HG02678 (cell line): Measurements from ENCODE around the gene RAB35.

ENCODE experiments used
- ATAC-seq: cut with Tn5 transposase; IDR thresholded peaks from one replicate; pipeline ENCODE4 v1.9.1; 2021; ENCODE audit warnings: mild to moderate bottlenecking, moderate library complexity; ENCODE audit not compliant: unreplicated experiment

The RAB35 gene

GRCh38 chr12:120134307-120134980 lies 17.9 kb upstream of the RAB35 start:
- no peak for ATAC-seq

DNA sequence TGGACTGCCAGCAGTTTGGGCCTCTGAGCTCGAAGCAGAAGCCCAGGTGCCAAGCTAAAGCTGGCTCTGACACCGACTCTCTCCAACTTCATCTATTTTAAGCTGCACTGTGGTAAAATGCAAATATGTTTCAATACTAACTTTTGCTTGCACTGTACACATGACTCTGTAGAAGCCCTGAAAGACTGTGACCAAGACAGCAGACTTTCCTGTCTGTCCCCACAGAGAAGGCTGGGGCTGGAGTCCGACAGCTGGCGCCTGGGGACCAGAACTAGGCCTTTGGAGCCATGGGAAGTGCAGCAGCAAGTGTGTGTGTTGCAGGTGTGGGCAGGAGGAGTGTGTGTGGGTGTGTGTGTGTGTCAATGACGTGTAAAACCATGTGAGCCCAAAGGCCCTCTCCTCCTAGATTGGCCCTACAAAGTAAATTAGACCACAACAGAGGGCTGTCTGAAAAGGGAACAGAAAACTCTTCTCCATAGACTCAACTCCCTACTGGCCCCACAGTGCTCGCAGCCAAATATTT lies 16.4 kb upstream of the RAB35 start:
- ATAC-seq: peak; percentile 93

DNA sequence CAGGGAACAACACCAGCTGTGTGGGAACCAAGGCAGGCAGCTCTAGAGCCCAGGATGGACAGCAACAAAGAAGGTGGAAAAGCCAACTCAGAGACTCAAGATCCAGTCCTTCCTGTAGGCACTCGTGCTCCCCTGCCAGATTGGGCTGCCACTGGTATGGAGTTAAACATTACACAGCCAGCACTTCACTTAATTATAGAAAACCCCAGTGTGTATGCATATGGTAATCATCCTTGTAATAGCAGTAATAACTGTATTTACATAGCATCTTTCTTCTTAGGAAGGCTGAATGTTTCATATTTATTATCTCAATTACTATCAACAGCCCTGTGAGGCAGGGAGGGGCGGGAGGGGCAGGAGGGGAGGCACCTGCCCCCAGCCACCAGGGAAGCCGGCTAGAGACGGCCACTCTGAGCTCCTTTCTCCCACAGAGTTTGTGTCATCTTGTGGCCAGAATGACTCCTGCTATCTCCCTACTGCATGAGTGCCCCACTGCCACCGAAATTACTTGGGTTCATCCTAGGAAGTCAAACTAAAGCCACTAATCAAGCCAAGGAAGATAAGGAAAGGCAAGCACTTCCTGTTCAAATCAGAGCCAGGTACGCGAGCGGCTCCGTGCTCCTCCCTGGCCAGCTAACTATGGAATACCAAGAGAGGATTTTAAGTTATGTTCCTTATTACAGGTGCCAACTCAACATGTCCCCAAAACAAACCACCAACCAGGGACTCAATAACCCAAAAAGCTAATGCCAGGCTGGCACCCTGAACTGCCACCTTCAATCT lies 15.7 kb upstream of the RAB35 start:
- no peak for ATAC-seq

DNA sequence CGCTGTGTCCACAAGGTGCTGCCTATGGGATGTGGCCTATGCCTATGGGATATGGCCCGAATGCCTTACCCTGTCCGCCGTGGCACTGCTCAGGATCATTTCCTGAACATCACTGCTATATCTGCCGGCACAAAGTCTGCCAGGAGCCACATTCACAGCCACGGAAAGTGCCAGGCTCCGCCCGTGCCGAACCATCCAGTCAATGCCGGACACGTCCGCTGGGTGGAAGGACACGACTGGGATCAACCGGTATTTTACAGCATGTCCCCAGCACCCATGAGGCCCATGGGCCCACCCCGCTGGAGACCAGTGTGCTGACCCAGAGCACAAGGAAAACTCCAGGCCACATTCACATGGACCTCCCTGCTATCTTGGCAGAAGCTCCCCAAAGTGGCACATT lies 14.6 kb upstream of the RAB35 start:
- ATAC-seq: no peak

GRCh38 chr12:120130011-120130410 lies 13.5 kb upstream of the RAB35 start:
- no peak for ATAC-seq

DNA sequence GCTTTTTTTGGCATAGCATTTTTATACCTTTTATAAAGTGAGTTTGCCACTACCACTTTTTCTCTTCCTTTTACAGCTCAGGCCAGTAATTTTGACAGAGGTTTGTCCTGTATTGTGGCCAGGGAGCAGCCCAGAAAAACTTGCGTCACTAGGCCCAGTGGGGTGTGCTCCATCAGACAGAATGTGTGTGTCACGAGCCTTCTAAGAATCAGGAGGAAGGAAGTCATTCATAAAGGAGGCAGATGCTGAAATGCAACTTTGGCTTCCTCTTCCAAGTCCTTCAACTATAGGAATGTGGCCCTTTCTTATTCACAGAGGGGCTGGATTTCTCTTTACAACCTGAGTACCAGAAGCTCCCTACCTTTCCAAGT lies 10.1 kb upstream of the RAB35 start:
- no peak for ATAC-seq

DNA sequence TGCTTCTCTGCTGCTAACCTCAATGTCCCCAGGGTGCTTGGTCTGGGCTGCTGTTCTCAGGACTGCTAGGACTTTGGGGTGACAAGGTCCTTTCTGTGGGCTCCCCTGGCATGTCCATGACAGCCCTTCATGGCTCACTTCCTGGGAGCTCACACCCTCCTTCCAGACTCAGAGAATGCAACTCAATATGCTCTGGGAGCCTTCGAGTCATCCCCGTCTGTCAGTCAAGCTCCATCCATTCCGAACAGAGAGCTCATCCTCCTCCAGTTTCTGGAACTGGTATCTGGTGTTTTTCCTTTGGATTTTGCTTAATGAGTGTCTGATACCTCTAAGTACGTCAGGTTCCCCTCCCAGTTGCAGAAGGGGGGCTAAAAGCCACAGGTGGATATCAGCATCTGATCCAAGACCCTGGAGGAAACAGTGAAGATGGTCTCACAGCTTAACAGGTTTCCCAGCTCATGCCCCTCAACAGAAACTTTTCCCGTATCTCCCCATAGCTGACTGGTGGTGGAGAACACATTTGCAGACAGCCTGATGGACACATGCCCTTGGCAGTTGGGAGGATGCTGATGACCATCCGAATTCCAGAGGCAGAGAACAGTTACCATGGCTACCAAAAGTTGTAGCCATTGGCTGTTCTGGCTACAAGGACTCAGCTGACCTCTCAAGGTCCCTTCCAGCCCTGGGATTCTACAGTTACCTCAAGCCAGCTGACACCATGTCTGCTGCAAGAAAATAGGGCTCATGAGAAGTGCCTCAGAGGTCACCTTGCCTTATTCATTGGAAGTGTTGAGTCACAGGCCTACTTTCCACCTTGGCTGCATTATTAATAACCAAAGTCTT lies 9.5 kb upstream of the RAB35 start:
- no peak for ATAC-seq

DNA sequence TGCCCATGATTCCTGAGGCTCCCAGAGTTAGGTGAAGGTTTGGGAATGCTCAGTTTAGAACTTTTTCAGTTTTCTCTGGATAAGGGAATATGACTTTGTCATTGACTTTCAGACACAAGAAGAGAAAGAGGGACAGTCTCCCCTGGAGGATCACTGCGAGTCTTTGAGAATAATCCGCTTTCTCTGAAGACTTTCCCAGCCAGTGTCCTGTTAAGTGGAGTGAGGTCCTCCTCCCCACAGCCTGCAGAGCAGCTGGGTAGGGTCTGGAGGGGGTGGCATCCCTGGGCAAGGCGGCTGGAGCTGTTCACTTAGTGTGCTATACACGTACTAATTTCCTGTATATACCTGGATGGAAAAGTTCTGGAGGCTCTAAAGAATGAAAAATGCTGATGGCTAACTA lies 8.5 kb upstream of the RAB35 start:
- ATAC-seq: no peak

- ATAC-seq: peak; percentile 42
These were observed 5.3 kb upstream of the RAB35 start for GRCh38 chr12:120121766-120122293.

- no peak for ATAC-seq
These were observed 4.8 kb upstream of the RAB35 start for GRCh38 chr12:120121343-120121742.

DNA sequence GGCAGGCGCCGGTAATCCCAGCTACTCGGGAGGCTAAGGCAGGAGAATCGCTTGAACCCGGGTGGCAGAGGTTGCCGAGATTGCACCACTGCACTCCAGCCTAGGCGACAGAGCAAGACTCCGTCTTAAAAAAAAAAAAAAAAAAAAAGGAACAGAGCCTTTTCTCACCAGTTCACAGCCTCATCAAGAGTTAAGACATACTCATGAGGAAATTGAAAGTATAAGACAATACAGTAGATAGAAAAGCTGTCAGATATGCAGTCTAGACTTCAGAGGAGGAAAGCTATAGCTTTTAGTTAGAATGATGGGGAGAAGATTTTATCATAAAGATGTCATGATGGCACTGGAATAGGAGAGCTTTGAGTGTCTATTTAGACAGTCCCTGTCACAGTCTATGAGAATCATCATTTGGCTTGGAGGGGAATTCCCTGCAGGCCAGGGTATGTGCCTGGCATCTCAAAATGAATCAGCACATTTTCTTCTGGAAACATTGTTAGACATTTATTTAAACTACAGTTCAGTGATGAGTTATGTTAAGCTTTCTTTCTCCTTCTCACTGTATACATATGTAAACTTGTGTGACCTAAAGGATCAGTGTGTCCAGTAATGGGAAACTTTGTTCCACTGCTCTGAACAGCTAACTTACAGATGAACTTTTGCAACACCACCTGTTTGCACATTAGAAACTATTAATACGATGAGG lies 2.9 kb upstream of the RAB35 start:
- ATAC-seq: peak; percentile 25

DNA sequence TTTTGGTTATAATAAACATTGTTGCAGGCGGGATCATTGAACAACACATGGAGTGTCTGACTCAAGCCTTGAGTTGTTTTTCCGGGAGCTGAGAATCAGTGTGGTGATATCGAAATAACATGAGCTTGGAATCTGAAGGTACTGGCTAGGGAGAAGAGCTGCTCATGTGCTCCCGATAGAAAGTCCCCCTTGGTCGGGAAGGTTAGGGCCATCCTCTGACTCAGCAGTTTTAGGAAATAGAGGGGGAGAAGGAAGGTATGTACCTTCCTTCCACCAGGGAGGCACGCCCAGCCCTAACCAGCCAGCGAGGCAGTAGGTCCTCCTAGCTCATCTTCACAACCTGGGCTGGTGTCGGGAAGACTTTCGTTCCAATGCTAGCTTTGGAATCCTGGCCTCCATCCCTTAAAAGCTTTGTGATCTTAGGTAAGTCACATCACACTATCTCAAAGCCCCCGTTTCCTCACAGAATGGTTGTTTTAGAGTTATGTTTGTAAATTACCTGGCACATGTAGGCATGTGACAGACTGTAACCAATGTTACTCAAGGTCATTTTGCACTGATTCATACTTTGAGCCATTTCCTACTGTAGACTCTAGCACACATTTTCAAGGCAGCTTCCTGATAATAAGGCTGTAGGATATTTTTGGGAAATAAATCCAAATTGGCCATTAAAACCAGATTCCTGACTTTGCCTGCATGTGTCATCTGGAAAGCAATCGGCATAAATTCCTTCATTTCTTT lies 1.9 kb upstream of the RAB35 start:
- no peak for ATAC-seq

GRCh38 chr12:120117961-120118320 lies 1.4 kb upstream of the RAB35 start:
- no peak for ATAC-seq

DNA sequence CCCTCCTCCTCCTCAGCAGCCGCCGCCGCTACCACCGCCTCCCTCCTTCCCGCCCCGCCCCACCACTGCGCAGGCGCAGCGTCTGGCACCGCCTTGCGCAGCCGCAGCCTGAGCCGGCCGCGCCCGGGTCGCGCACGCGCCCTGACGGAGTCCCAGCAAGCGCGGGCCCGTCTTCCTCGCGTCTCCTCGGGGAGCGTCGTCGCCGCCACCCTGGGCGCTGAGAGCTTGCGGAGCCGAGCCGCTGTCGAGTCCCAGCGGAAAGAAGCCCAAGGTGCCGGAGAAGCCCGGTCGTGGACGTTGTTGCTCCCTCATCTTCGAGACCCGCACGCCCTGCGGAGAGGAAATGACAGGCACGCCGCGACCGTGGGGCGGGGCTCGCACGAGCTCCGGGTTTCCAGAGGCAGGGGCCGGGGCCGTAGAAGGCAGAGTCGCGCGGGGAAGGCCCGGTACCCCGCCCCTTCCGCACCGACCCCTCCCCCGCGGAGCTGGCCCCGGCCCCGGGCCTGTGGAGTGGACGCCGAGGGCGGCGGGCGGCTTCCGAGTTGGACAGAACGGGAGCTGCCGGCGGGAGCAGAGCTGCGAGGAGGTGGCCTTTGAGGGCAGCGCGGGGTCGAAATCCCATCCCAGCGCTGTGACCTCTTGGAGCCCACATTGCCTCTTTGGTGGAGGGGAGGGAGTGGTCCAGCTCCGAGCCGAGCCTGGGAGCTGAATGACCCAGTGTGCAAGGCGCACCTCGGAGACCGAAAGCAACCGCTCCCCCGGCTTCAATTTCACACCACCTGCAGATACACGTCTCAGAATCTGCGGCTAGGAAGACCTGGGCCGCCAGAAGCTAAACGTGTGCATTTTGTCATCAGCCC lies 469 bp upstream of the RAB35 start:
- peak; percentile 49 for ATAC-seq

DNA sequence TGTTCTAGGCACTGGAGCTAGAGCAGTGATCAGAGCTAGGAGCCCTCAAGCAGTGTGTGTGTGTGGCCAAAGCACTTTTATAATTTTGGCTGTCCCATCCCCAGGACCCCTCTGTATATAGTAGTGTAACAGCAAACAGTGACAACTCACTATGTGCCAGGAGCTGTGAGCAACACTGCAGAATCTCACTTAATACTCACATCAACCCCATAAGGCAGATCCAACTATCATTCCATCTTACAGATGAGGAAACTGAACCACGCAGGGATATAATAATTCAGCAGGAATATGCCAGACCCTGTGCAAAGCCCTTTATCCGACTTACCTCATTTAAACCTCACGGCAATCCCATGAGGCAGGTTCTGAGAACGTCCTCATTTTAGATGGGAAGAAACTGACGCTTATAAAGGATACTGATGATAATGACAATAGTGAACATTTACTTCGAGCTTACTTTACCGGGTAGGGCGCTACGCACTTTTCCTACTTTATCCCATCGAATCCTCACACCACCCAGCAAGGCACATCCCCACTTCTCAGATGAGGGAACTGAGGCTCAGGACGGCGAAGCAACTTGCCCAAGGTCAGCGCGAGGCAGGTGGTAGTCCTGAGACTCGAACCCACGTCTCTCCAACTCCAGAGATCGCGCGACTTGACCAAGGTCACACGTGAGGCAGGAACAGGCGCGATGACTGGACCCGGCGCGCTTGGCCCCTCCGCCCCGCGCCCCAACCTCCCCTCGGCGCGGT lies 687 bp downstream of the RAB35 start:
- ATAC-seq: no peak

- ATAC-seq: no peak
These were observed 1.5 kb downstream of the RAB35 start for GRCh38 chr12:120115066-120115465.

DNA sequence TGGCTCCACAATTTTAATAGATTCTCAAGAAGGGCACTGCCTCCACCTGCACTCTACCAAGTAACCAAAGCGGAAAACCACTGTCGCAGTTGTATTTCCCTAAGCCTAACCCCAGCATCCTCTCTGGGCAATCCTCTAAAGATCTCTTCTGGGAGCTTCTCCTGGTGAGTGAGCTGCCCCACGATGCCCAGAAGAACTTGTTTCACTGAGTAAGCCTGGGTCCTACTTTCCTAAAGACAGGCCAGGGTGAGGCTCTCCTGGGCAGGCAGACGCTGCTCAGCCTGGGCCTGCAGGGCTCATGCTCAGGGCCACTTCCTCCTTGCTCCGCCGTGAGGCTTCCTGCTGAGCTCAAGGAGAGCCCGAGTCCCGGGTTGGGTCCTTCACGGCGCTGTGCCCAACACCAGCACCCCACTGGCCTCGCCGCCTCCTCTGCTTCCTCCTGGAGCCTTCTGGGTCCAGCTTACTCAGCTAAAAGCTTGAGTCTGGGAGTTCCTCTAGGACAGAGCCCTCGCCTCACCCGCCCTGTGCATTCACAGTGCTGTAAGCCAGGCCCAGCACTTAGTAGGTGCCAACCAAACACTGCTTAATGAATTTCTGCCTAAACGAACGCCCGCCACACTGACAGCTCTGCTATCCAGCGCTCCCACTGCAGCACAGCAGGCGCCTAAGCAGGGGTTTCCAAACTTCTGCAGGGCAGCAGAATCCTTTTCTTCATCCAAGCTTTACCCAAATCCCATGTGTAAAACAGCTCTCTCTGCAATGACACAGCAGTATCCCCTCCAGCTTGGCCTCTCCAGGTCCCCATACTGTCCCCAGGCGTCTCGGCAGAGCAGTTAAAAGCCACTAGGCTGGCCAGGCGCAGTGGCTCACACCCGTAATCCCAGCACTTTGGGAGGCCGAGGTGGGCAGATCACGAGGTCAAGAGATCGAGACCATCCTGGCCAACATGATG lies 5.7 kb downstream of the RAB35 start:
- ATAC-seq: peak; percentile 62
